Mammary microvascular endothelial cell (primary cell): ENCODE data around the gene MDFIC. TPM values are rescaled to one million over a fixed set of nuclear protein-coding genes. Genes with fewer than 3 reads are reported as not detected.

Experiments used
- total RNA-seq: library from RNA; depleted of rRNA; stranded (reverse); fragments of >200 nt; gene quantifications from 2 replicates; pipeline ENCODE4 v1.2.3, GENCODE V29; 2015

Gene MDFIC
- 17.0 and 19.8 TPM in 2 replicates for total RNA-seq

GRCh38 chr7:114922026-114922651 is at the start of gene MDFIC:
Gene MDFIC (plus strand): TSS chr7:114922094. CDS start chr7:114923034, 940 bp downstream.

